DND-41 (cell line): ENCODE measurements around the gene DENND2D.

Experiments
- CTCF ChIP-seq: IDR thresholded peaks from 2 replicates; pipeline ENCODE4 v1.5.1; 2012; ENCODE audit warnings: borderline replicate concordance, low read length, moderate library complexity, mild to moderate bottlenecking; ENCODE audit not compliant: poor library complexity, severe bottlenecking; ENCODE audit errors: extremely low read depth
- EZH2 ChIP-seq: IDR thresholded peaks from 3 replicates; pipeline ENCODE4 v1.6.1; 2012; ENCODE audit warnings: borderline replicate concordance, low read depth, mild to moderate bottlenecking, moderate library complexity, low read length, inconsistent platforms; ENCODE audit not compliant: severe bottlenecking

GRCh38 chr1:111179968-111180533, 20.4 kb downstream of the DENND2D start:
- TF ChIP-seq CTCF (no peak), EZH2 (no peak)
